ENCODE data around the gene RABAC1. TPM values are rescaled to one million over a fixed set of nuclear protein-coding genes. Genes with fewer than 3 reads are reported as not detected.

The RABAC1 gene
- total and polyA plus RNA-seq, 10 of the 15 experiments (the other 5 are each of a cell fraction or from before 2014, with no cell fraction given) = 10.9 to 115 (median 49.2) TPM

DNA sequence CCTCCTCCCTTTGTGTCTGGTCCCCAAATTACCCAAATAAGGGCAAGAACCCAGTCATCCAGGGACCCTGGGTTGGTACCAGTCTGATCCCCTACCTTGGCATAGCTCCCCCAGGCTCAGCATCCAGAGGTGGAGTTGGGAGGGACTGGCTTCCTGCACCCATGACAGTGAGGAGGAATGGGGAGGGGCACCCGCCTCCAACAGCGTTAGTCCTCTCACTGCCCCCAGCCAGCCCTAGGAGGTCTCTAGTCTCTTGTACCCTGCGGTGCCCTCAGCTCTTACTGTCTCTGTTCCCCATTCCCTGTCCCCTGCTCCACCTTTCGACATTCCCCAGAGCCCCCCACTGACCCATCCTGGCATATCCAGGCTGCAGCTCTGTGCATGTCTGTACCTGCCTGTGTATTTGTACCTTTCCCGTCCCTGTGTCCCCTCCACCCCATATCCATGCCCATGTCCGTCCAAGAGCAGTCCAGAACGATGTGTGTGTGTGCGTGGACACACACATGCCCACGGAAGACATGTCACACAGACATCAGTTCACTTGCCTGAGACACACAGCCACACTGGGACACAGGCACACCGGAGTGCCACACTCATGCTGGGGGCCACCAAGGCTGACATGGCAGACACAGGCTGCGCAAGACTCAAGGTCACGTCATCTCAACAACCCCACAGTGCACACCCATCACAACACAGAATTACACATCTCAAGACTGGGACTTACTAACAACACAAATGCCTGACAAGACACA is 48.7 kb downstream of the RABAC1 start:
- ChIA-PET POLR2A (interaction anchor here (0.6 to 0.9 kb wide), 2 partner anchors 9 to 16 kb away, joined by 3 read pairs; no protein-coding TSS in a partner anchor), SMC1A (ENCODE audit: uncharacterized antibody, unreplicated experiment) (no interaction called here), RAD21 (ENCODE audit: unreplicated experiment) (no interaction called here), CTCF (no interaction called here)
- Histone ChIP-seq H3K9ac (ENCODE audit: control insufficient read depth, insufficient read depth, low read length) (no peak overlapping the region), H2AFZ (ENCODE audit: control insufficient read depth, low read depth, low read length) (no peak overlapping the region), H3K36me3 (ENCODE audit: control insufficient read depth in 2 of 2, insufficient read depth in 2 of 2, low read length in 1 of 2) (peaks cover 6 to 11% of the 10 kb centered on the region in 2 experiments; a peak in 3 of 4 replicates), H3K9me3 (replicated peaks; ENCODE audit: control insufficient read depth, insufficient read depth, low read length) (no peaks in the 10 kb centered on the region), H3K4me3 (no peak overlapping the region), H3K27me3 (replicated peaks in 1 of 2; ENCODE audit: control insufficient read depth in 2 of 2, insufficient read depth in 2 of 2, low read length in 1 of 2) (peaks cover 0 to 3% of the 10 kb centered on the region in 2 experiments; a peak in 2 of 4 replicates), H3K4me1 (ENCODE audit: control insufficient read depth, insufficient read depth, low read length) (no peaks in the 10 kb centered on the region), H3K27ac (ENCODE audit: control insufficient read depth, insufficient read depth) (no peak overlapping the region), H3K4me2 (ENCODE audit: control insufficient read depth, insufficient read depth) (no peak overlapping the region), H3K79me2 (ENCODE audit: control insufficient read depth, insufficient read depth, low read length) (no peaks in the 10 kb centered on the region), H4K20me1 (ENCODE audit: control insufficient read depth, insufficient read depth) (peaks cover 6% of the 10 kb centered on the region; the same call in 1 of the 2 replicates)
- FAIRE-seq (no peak), ATAC-seq (no peak), DNase-seq (ENCODE audit: low read depth, low spot score) (no peak)
- no TSS peak for BruUV-seq (replicated peaks)
- in situ Hi-C loops (cut with MboI) = no loop called here
- 70% methylated on average over 12 of the region's 12 CpGs for WGBS (ENCODE audit: insufficient coverage, insufficient replicate concordance, low lambda C conversion rate, missing lambda C conversion rate)
- TF ChIP-seq, protein P1, sequence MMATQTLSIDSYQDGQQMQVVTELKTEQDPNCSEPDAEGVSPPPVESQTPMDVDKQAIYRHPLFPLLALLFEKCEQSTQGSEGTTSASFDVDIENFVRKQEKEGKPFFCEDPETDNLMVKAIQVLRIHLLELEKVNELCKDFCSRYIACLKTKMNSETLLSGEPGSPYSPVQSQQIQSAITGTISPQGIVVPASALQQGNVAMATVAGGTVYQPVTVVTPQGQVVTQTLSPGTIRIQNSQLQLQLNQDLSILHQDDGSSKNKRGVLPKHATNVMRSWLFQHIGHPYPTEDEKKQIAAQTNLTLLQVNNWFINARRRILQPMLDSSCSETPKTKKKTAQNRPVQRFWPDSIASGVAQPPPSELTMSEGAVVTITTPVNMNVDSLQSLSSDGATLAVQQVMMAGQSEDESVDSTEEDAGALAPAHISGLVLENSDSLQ (IDR thresholded peaks at IDR 0.05) = no peak
- TF ChIP-seq POLR2A (IDR thresholded peaks at IDR 0.05; ENCODE audit: low read depth, low read length) (peak; percentile 71; the same call in 1 of the 2 replicates), SREBF2 (IDR thresholded peaks at IDR 0.05; ENCODE audit: low read length) (no peak)
- TF ChIP-seq, protein P2, sequence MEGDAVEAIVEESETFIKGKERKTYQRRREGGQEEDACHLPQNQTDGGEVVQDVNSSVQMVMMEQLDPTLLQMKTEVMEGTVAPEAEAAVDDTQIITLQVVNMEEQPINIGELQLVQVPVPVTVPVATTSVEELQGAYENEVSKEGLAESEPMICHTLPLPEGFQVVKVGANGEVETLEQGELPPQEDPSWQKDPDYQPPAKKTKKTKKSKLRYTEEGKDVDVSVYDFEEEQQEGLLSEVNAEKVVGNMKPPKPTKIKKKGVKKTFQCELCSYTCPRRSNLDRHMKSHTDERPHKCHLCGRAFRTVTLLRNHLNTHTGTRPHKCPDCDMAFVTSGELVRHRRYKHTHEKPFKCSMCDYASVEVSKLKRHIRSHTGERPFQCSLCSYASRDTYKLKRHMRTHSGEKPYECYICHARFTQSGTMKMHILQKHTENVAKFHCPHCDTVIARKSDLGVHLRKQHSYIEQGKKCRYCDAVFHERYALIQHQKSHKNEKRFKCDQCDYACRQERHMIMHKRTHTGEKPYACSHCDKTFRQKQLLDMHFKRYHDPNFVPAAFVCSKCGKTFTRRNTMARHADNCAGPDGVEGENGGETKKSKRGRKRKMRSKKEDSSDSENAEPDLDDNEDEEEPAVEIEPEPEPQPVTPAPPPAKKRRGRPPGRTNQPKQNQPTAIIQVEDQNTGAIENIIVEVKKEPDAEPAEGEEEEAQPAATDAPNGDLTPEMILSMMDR (IDR thresholded peaks at IDR 0.05 in 2 of 3, conservative IDR thresholded peaks at IDR 0.05 in 1 of 3; ENCODE audit: control insufficient read depth in 2 of 3, extremely low read depth in 1 of 3, insufficient read depth in 1 of 3, low read depth in 3 of 3, low read length in 3 of 3) = no peak
- intact Hi-C loops (cut with micrococcal nuclease; ENCODE audit: unreplicated experiment) = no loop called here
